EH (cell line): Measurements from ENCODE around the gene IL7R.
A peak's percentile ranks its signal among the peaks of the same experiment; 100 is the strongest.

Source experiments
- DNase-seq: peaks from one replicate; pipeline ENCODE4 v3.0.0-alpha.2; 2015; ENCODE audit warnings: low read depth

Gene IL7R

DNA sequence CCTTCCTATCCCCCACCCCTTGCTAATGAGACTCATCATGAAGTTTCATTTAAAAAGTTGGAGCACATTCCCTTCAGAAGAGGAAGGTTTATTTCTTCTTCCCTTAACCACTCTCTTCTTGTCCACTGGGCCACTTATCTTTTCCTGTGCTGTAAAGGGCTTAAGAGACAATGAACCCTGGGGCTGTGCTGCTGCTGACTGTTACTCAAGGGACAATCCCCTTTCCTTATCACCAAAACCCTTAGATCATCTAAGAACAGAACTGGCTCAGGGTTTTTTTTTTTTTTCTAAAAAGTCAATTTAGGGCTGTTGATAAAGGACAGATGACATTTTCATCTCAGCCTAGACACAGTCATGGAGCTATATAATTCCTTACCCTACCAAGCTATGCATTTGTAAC, 52.1 kb downstream of the IL7R start:
- no peak for DNase-seq

DNA sequence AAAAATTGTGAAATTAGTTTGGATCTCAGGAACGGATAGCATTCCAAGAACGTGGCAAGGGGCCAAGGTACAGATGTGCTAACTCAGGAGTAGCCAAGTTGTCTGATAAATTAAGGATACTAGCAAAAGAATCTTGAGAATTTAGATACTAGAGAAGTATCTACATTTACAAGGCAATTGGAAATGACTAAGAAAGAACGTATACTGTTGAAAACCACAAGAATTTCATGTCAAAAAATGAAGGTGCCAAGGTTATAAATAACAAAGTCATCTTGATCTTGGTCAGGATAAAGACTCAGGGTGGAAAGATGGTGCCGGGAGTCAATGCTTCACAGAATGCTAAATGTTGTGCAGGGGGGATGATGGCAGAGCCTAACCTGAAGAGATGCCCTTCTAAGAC, 62.5 kb downstream of the IL7R start:
- DNase-seq = peak; percentile 97

DNA sequence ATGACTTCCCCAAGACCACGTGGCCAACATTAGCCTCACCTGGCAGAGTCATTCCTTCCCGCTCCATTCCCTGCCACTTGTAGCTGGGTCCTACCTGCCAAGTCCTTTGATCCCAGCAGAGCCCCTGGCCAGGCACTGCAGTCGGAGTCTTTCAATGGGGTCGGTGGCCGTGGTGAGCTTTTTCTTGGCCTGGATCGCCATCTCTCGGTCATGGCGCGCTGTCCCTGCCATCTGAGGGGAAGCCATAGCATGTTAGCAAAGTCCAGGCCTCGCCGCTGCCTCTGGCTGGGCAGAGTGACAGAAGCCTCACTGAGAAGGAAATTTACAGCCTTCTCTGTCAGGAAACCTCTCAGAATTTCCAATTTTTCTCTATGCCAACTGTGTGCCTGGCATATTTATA, 64.2 kb downstream of the IL7R start:
- no peak for DNase-seq

DNA sequence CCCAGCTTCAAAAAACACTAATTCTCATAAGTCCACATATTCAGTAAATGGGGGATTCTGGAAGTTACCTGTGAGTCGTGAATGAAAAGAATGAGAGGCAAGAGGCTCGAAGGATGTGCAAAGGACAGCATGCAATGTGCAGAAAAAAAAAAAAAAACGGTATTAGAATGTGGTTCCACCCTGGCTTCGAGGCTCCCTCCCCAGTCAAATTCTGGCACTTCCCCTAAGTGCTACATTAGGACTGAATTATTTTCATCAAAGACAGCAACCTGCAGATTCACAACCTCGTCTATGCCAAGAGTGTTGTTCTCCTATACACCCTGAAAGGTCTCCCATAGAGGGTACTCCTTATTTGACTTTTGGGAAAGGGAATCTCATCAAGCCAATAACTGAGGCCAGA, 65.2 kb downstream of the IL7R start:
- no peak for DNase-seq

DNA sequence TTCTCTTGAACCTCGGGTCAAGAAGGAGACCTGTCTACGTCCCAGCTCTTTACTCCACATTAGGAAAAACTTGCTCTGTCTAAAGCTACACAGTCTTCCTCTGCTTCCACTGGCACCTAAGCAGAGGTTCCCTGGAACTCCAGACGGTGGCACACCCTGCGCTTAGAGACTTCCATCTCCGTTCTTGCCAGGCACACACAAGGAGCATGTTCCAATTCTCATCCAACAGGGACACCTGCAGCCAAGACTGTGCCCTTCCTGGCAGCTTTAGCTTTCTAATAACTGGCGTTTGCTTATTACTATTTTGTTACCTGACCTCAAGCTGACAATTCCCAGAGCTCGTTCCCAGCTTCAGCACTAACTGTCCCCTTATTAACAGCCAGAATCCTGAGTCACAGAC, 65.8 kb downstream of the IL7R start:
- no peak for DNase-seq

DNA sequence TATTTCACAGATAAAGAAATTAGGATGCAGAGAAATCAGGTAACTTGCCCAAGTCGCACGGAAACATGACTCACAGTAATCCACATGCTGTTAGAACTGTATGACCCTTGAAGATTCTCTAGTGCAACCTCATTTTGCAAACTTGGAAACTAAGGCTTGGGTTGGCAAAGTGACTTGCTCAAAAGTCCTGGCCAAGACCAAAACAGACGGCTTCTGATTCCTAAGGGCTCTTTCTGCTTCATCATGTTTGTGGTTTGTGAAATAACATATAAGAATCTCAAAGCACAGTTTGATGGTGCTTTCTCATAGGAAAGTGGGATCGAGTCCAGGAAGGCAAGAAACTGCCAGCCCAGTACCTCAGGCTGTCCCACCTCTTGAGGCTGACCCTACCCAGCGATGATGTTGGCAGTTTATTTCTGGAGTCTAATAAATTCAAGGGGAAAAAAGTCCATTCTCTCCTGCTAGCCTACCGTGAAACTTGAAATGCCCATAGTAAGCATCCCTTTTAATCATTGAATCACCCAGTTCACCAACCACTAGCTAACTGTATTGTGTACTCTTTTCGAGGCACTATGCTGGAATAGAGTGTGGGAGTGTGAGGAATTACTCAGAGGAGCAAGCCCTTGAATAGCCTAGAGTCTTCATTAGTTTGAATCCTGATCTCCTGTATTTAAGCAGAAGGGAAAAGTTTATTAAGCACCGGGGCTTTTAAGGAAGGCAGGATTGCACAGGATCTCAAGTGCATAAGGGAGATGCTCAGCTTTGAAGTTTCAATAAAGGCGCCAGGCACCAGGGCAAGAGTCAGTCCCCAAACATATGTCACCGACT, 67.6 kb downstream of the IL7R start:
- peak; percentile 90 for DNase-seq

DNA sequence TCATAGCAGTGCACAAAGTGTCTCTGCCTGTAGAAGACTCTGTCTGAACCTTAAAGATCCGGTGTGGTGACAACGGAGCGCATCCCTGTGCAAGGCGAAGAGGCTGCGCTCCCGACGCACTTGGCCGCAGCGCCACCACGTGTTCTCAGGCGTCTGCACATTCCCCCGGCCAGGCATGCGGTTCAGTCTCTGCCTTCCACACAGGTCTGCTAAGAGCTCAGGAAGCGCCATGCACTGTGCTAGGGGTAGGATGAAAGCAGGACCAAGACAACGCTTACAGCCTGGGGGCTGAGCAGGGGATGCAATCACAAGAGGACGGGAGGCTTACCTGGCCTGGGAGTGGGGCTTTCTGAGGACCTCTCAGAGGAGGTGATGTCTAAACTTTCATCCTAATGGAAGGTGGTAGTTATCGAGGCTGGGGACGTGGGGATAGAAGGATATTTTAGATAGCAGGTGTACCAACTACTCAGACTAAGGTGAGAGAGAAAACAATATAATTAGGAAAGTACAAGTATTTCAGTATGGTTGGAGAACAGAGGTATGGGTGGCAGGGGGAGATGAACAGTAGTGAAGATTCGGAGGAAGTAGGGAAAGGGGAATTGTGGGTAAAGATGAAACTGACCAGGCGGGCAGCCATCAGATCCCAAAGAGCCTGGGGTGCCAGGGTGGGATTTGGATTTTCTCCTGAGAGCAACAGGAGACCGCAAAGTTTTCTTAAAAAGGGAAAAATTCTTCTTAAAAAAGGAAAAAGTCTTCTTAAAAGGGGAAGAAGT, 68.4 kb downstream of the IL7R start:
- DNase-seq = peak; percentile 81

DNA sequence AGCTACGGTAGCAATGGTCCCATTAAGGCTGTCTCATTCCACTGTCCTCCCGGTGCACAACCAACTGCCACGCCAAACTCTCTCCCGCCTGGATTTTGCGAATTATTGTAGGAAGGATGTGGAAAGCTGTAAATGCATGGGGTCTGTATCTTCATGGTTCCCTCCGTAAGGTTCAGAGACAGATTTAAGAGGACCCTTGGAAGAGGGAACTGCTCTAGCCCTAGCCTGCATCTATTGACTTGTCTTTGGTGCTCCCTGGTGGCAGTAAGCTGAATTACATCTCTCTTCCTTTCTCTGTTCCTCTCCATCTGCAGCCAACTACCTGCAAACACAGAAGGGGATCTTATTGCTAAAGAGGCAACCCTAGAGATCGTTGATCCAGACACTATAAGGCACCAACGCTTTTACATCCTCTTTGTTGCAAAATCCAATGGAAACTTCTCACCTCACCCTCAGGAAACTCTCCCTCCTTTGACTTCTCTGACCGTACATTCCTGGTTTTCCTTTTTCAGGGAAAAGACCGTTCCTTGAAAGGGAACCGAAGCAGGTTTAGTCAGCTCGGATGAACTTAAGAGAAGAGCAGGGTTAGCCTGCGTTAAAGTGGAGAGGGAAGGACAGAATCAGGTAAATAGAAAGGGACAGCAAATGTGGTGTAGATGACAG, 69.8 kb downstream of the IL7R start:
- DNase-seq = peak; percentile 64
